Panc1 (cell line): ENCODE data around the gene SAMD1. TPM values are rescaled to one million over a fixed set of nuclear protein-coding genes. Genes with fewer than 3 reads are reported as not detected.

Experiments used
- ATAC-seq: fragments of 200-7000 bp; cut with Tn5 transposase; 2 replicates; pipeline ENCODE4 v1.9.1; 2020; ENCODE audit warnings: mild to moderate bottlenecking, moderate library complexity
- BruUV-seq: library from RNA; stranded (reverse); fragments of 400-500 nt; replicated peaks from 2 replicates; lab custom pipeline; 2021; lab: Mats Ljungman, UMichigan
- CTCF ChIA-PET: fragments of 300-600 bp; sonication (Branson Sonifier 250); formaldehyde crosslinking; loops from one replicate; lab custom pipeline; 2022; ENCODE audit warnings: antibody characterized with exemption; lab: Charles Lee
- POLR2A ChIA-PET: fragments of 300-600 bp; sonication (Branson Sonifier 250); formaldehyde crosslinking; loops from one replicate; lab custom pipeline; 2022; ENCODE audit warnings: antibody characterized with exemption; lab: Charles Lee
- DNase-seq: peaks from one replicate; pipeline ENCODE4 v3.0.0-alpha.2; 2010; ENCODE audit warnings: low read depth, low spot score
- H3K27ac ChIP-seq: 2 replicates; pipeline ENCODE4 v1.5.1; 2011; ENCODE audit warnings: mild to moderate bottlenecking, low read length, inconsistent platforms
- H3K27me3 ChIP-seq: fragments of 200-500 bp; sonication (Bioruptor generic); 2 replicates; pipeline ENCODE4 v1.6.0; 2014; ENCODE audit warnings: low read length, inconsistent platforms; ENCODE audit not compliant: control insufficient read depth, insufficient read depth
- H3K36me3 ChIP-seq: fragments of 200-500 bp; sonication (Bioruptor generic); 2 replicates; pipeline ENCODE4 v1.5.1; 2014; ENCODE audit warnings: inconsistent platforms, mild to moderate bottlenecking, low read length, moderate library complexity; ENCODE audit not compliant: control insufficient read depth, insufficient read depth
- H3K4me1 ChIP-seq: 2 replicates; pipeline ENCODE4 v1.5.1; 2011; ENCODE audit warnings: inconsistent platforms, mild to moderate bottlenecking, low read length, moderate library complexity; ENCODE audit not compliant: control insufficient read depth, insufficient read depth
- H3K4me3 ChIP-seq, 2 experiments: 2 replicates each; pipeline ENCODE4 v1.5.1; 2011 to 2012; ENCODE audit warnings: low read depth in 2 of 2, low read length in 2 of 2, mild to moderate bottlenecking in 2 of 2, inconsistent platforms in 1 of 2, moderate library complexity in 1 of 2
- H3K9me3 ChIP-seq: fragments of 200-500 bp; sonication (Bioruptor generic); 2 replicates; pipeline ENCODE4 v1.5.1; 2014; ENCODE audit warnings: low read depth, mild to moderate bottlenecking, inconsistent platforms, low read length, moderate library complexity; ENCODE audit not compliant: control insufficient read depth, insufficient read depth
- POLR2AphosphoS5 ChIP-seq: IDR thresholded peaks from 2 replicates; pipeline ENCODE4 v1.6.1; 2012; ENCODE audit warnings: mild to moderate bottlenecking, low read depth, low read length, moderate library complexity
- SIN3A ChIP-seq: IDR thresholded peaks from 2 replicates; pipeline ENCODE4 v1.6.1; 2012; ENCODE audit warnings: low read depth, mild to moderate bottlenecking, low read length, moderate library complexity, borderline replicate concordance; ENCODE audit not compliant: insufficient read depth
- TCF7L2 ChIP-seq: IDR thresholded peaks from 2 replicates; pipeline ENCODE4 v1.6.1; 2011; ENCODE audit warnings: mild to moderate bottlenecking, low read depth, low read length, inconsistent platforms
- in situ Hi-C: cut with HindIII; loops from 2 replicates; pipeline ENCODE4 v1.10.0; 2016; ENCODE audit warnings: low sequenced_read_pairs, low pct_unique_long_range_greater_than_20kb
- intact Hi-C: fragments of 100-400 bp; cut with micrococcal nuclease; formaldehyde crosslinking; loops from one replicate; pipeline ENCODE4 v1.10.0; 2022; ENCODE audit not compliant: unreplicated experiment
- total RNA-seq: library from RNA; stranded (reverse); gene quantifications from one replicate; pipeline ENCODE4 v1.2.1, GENCODE V29; 2021; ENCODE audit not compliant: unreplicated experiment
- TF ChIP-seq, protein P1 (sequence below), 2 experiments: IDR thresholded peaks; 2 replicates each; pipeline ENCODE4 v1.6.1; 2011 to 2012; ENCODE audit warnings: low read depth in 2 of 2, control low read depth in 1 of 2, low read length in 1 of 2, mild to moderate bottlenecking in 1 of 2, moderate library complexity in 1 of 2; ENCODE audit not compliant: insufficient read depth in 1 of 2
- TF ChIP-seq, protein P2 (sequence below): fragments of 450-650 bp; IDR thresholded peaks from 2 replicates; pipeline ENCODE4 v1.5.1; 2017; ENCODE audit warnings: mild to moderate bottlenecking

SAMD1 gene
- total RNA-seq, 1 experiment from 2014 or later: 82.0 TPM

GRCh38 chr19:14078411-14078810 is 12.1 kb downstream of the SAMD1 start:
- H3K36me3 ChIP-seq: no peaks in the 10 kb centered on the region; the same call in 1 of the 2 replicates
- POLR2A ChIA-PET: interaction anchor here (0.7 kb wide), 1 partner anchor 201 kb away, joined by 5 read pairs; no protein-coding TSS in a partner anchor
- intact Hi-C loops (loop anchor here (5.0 kb wide), 1 partner anchor 196 kb away; no protein-coding TSS in a partner anchor), in situ Hi-C loops (no loop called here)
- H3K4me3 ChIP-seq: no peak overlapping the region
- H3K9me3 ChIP-seq: no peaks in the 10 kb centered on the region
- H3K27ac ChIP-seq: no peak overlapping the region
- TF ChIP-seq, protein P1, sequence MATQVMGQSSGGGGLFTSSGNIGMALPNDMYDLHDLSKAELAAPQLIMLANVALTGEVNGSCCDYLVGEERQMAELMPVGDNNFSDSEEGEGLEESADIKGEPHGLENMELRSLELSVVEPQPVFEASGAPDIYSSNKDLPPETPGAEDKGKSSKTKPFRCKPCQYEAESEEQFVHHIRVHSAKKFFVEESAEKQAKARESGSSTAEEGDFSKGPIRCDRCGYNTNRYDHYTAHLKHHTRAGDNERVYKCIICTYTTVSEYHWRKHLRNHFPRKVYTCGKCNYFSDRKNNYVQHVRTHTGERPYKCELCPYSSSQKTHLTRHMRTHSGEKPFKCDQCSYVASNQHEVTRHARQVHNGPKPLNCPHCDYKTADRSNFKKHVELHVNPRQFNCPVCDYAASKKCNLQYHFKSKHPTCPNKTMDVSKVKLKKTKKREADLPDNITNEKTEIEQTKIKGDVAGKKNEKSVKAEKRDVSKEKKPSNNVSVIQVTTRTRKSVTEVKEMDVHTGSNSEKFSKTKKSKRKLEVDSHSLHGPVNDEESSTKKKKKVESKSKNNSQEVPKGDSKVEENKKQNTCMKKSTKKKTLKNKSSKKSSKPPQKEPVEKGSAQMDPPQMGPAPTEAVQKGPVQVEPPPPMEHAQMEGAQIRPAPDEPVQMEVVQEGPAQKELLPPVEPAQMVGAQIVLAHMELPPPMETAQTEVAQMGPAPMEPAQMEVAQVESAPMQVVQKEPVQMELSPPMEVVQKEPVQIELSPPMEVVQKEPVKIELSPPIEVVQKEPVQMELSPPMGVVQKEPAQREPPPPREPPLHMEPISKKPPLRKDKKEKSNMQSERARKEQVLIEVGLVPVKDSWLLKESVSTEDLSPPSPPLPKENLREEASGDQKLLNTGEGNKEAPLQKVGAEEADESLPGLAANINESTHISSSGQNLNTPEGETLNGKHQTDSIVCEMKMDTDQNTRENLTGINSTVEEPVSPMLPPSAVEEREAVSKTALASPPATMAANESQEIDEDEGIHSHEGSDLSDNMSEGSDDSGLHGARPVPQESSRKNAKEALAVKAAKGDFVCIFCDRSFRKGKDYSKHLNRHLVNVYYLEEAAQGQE (IDR thresholded peaks at IDR 0.05; ENCODE audit: insufficient read depth in 1 of 2, low read depth in 2 of 2, low read length in 1 of 2): no peak
- TF ChIP-seq SIN3A (no peak), POLR2AphosphoS5 (no peak), TCF7L2 (no peak)
- TF ChIP-seq, protein P2, sequence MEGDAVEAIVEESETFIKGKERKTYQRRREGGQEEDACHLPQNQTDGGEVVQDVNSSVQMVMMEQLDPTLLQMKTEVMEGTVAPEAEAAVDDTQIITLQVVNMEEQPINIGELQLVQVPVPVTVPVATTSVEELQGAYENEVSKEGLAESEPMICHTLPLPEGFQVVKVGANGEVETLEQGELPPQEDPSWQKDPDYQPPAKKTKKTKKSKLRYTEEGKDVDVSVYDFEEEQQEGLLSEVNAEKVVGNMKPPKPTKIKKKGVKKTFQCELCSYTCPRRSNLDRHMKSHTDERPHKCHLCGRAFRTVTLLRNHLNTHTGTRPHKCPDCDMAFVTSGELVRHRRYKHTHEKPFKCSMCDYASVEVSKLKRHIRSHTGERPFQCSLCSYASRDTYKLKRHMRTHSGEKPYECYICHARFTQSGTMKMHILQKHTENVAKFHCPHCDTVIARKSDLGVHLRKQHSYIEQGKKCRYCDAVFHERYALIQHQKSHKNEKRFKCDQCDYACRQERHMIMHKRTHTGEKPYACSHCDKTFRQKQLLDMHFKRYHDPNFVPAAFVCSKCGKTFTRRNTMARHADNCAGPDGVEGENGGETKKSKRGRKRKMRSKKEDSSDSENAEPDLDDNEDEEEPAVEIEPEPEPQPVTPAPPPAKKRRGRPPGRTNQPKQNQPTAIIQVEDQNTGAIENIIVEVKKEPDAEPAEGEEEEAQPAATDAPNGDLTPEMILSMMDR: no peak
- H3K4me1 ChIP-seq: peaks cover 8% of the 10 kb centered on the region
- ATAC-seq (no peak), DNase-seq (no peak)
- CTCF ChIA-PET: no interaction called here
- BruUV-seq: no TSS peak
- no peaks in the 10 kb centered on the region for H3K27me3 ChIP-seq

GRCh38 chr19:14073925-14074838 is 16.4 kb downstream of the SAMD1 start:
- in situ Hi-C loops (no loop called here), intact Hi-C loops (no loop called here)
- no peaks in the 10 kb centered on the region; the same call in 1 of the 2 replicates for H3K36me3 ChIP-seq
- DNase-seq: no peak
- no TSS peak for BruUV-seq
- ChIA-PET CTCF (interaction anchor here (1.5 kb wide), 1 partner anchor 194 kb away, joined by 6 read pairs; no protein-coding TSS in a partner anchor), POLR2A (no interaction called here)
- H3K4me3 ChIP-seq: peak overlapping the region; percentile 59 to 84
- no peaks in the 10 kb centered on the region for H3K27me3 ChIP-seq
- TF ChIP-seq POLR2AphosphoS5 (no peak), TCF7L2 (peak; percentile 41; the same call in 1 of the 2 replicates)
- ATAC-seq: peak; percentile 44
- peaks cover 2% of the 10 kb centered on the region; the same call in 1 of the 2 replicates for H3K4me1 ChIP-seq
- peak overlapping the region; percentile 81 for H3K27ac ChIP-seq
- H3K9me3 ChIP-seq: no peaks in the 10 kb centered on the region
